HCT116 (cell line): Measurements from ENCODE around the gene SPIN1. TPM values are rescaled to one million over a fixed set of nuclear protein-coding genes. Genes with fewer than 3 reads are reported as not detected.
A peak's percentile ranks its signal among the peaks of the same experiment; 100 is the strongest.

Experiments used
- ATAC-seq: fragments of 200-7000 bp; cut with Tn5 transposase; 2 replicates; pipeline ENCODE4 v1.9.1; 2020; ENCODE audit warnings: mild to moderate bottlenecking, moderate library complexity
- BruUV-seq: library from RNA; stranded (reverse); fragments of 400-500 nt; replicated peaks from 2 replicates; lab custom pipeline; 2021; lab: Mats Ljungman, UMichigan
- CTCF ChIA-PET: fragments of 300-600 bp; sonication (Branson Sonifier 250); formaldehyde crosslinking; loops from one replicate; lab custom pipeline; 2021; ENCODE audit warnings: antibody characterized with exemption; lab: Charles Lee
- POLR2A ChIA-PET: fragments of 300-600, 350-600 bp; sonication (Branson Sonifier 250); formaldehyde crosslinking; loops from one replicate; lab custom pipeline; 2021; ENCODE audit warnings: antibody characterized with exemption; lab: Charles Lee
- RAD21 ChIA-PET, 2 experiments: fragments of 300-600 bp; sonication (Branson Sonifier 250); formaldehyde crosslinking; loops; one replicate each; lab custom pipeline; 2023; ENCODE audit warnings: low total read pairs in 2 of 2; ENCODE audit not compliant: uncharacterized antibody in 2 of 2, unreplicated experiment in 2 of 2, low non-redundant PET in 1 of 2; lab: Charles Lee
- DNase-seq: peaks from one replicate; pipeline ENCODE4 v3.0.0-alpha.2; 2010; ENCODE audit warnings: low read depth, low spot score
- H2AFZ ChIP-seq: fragments of 200-600 bp; shearing (Covaris generic), sonication (generic); 2 replicates; pipeline ENCODE4 v1.6.1; 2017; ENCODE audit warnings: low read depth, mixed run types, mixed read lengths, antibody characterized with exemption, low read length; ENCODE audit not compliant: poor library complexity, severe bottlenecking
- H3K27ac ChIP-seq: 2 replicates; pipeline ENCODE4 v1.5.1; 2012; ENCODE audit warnings: low read depth, low read length
- H3K27me3 ChIP-seq: fragments of 200-600 bp; sonication (generic); 2 replicates; pipeline ENCODE4 v1.6.1; 2016; ENCODE audit warnings: mixed run types, low read length, mixed read lengths; ENCODE audit not compliant: insufficient read depth
- H3K36me3 ChIP-seq, 2 experiments: fragments of 200-500 bp in 1 of 2; fragments of 200-600 bp in 1 of 2; sonication (Bioruptor generic) in 1 of 2; sonication (generic) in 1 of 2; 2 replicates each; pipeline versions ENCODE4 v1.5.1 to v1.6.1; 2014 to 2016; ENCODE audit warnings: low read length in 2 of 2, inconsistent platforms in 1 of 2, mixed read lengths in 1 of 2, mixed run types in 1 of 2; ENCODE audit not compliant: insufficient read depth in 2 of 2, control insufficient read depth in 1 of 2
- H3K4me1 ChIP-seq, 2 experiments: fragments of 200-600 bp in 1 of 2; sonication (generic) in 1 of 2; 2 replicates each; pipeline versions ENCODE4 v1.5.1 to v1.6.1; 2012 to 2017; ENCODE audit warnings: low read length in 2 of 2, inconsistent platforms in 1 of 2, mild to moderate bottlenecking in 1 of 2, mixed read lengths in 1 of 2, mixed run types in 1 of 2, moderate library complexity in 1 of 2; ENCODE audit not compliant: insufficient read depth in 2 of 2, control insufficient read depth in 1 of 2
- H3K4me2 ChIP-seq: fragments of 200-600 bp; sonication (generic); 2 replicates; pipeline ENCODE4 v1.6.1; 2017; ENCODE audit warnings: mixed run types, low read length, mixed read lengths
- H3K4me3 ChIP-seq, 2 experiments: fragments of 200-600 bp in 1 of 2; sonication (generic) in 1 of 2; replicated peaks in 1 of 2; 2 replicates each; pipeline ENCODE4 v1.5.1; 2011 to 2016; ENCODE audit warnings: low read length in 2 of 2, control low read depth in 1 of 2, low read depth in 1 of 2, mild to moderate bottlenecking in 1 of 2, mixed read lengths in 1 of 2, mixed run types in 1 of 2
- H3K79me2 ChIP-seq: fragments of 200-600 bp; sonication (generic); 2 replicates; pipeline ENCODE4 v1.6.1; 2017; ENCODE audit warnings: mild to moderate bottlenecking, mixed run types, low read length, moderate library complexity, mixed read lengths; ENCODE audit not compliant: insufficient read depth
- H3K9ac ChIP-seq: fragments of 200-600 bp; sonication (generic); 2 replicates; pipeline ENCODE4 v1.6.1; 2016; ENCODE audit warnings: low read length, mixed read lengths
- H3K9me2 ChIP-seq: fragments of 200-600 bp; sonication (generic), shearing (Covaris generic); 2 replicates; pipeline ENCODE4 v1.6.1; 2017; ENCODE audit warnings: mixed run types, mild to moderate bottlenecking, moderate library complexity; ENCODE audit not compliant: insufficient read depth
- H3K9me3 ChIP-seq, 2 experiments: fragments of 200-500 bp in 1 of 2; fragments of 200-600 bp in 1 of 2; sonication (Bioruptor generic) in 1 of 2; sonication (generic) in 1 of 2; 2 replicates each; pipeline ENCODE4 v1.6.1; 2014 to 2017; ENCODE audit warnings: low read length in 2 of 2, mixed read lengths in 2 of 2, inconsistent platforms in 1 of 2, low read depth in 1 of 2, mild to moderate bottlenecking in 1 of 2, mixed run types in 1 of 2, moderate library complexity in 1 of 2; ENCODE audit not compliant: control insufficient read depth in 1 of 2, insufficient read depth in 1 of 2
- H4K20me1 ChIP-seq: fragments of 200-600 bp; sonication (generic), shearing (Covaris generic); 2 replicates; pipeline ENCODE4 v1.6.1; 2017; ENCODE audit warnings: mixed run types, mild to moderate bottlenecking, moderate library complexity; ENCODE audit not compliant: insufficient read depth
- ATF3 ChIP-seq: IDR thresholded peaks from 2 replicates; pipeline ENCODE4 v1.6.1; 2012
- CBX3 ChIP-seq: IDR thresholded peaks from 2 replicates; pipeline ENCODE4 v1.6.1; 2012; ENCODE audit warnings: low read depth
- CEBPB ChIP-seq: IDR thresholded peaks from 2 replicates; pipeline ENCODE4 v1.6.1; 2012; ENCODE audit warnings: low read depth
- EGR1 ChIP-seq: IDR thresholded peaks from 2 replicates; pipeline ENCODE4 v1.6.1; 2012; ENCODE audit warnings: low read depth
- EZH2 ChIP-seq: fragments of 200-600 bp; sonication (generic); IDR thresholded peaks from 2 replicates; pipeline ENCODE4 v1.6.1; 2017; ENCODE audit warnings: antibody characterized with exemption, mixed run types
- EZH2phosphoT487 ChIP-seq: fragments of 200-600 bp; IDR thresholded peaks from 2 replicates; pipeline ENCODE4 v1.6.1; 2018; ENCODE audit warnings: antibody characterized with exemption, borderline replicate concordance
- FOSL1 ChIP-seq: IDR thresholded peaks from 2 replicates; pipeline ENCODE4 v1.6.1; 2012; ENCODE audit warnings: low read depth
- MAX ChIP-seq: IDR thresholded peaks from 2 replicates; pipeline ENCODE4 v1.6.1; 2012
- POLR2A ChIP-seq: IDR thresholded peaks from 2 replicates; pipeline ENCODE4 v1.7.0; 2011; ENCODE audit warnings: borderline replicate concordance; ENCODE audit not compliant: insufficient read depth, insufficient read length; ENCODE audit errors: extremely low read depth
- POLR2AphosphoS5 ChIP-seq: IDR thresholded peaks from 2 replicates; pipeline ENCODE4 v1.6.1; 2011; ENCODE audit warnings: mild to moderate bottlenecking, low read depth, low read length, moderate library complexity
- RAD21 ChIP-seq: IDR thresholded peaks from 2 replicates; pipeline ENCODE4 v1.6.1; 2012; ENCODE audit warnings: low read depth, mild to moderate bottlenecking
- SIN3A ChIP-seq: IDR thresholded peaks from 2 replicates; pipeline ENCODE4 v1.6.1; 2012; ENCODE audit warnings: low read depth
- SP1 ChIP-seq: IDR thresholded peaks from 2 replicates; pipeline ENCODE4 v1.6.1; 2012; ENCODE audit warnings: low read depth
- SRF ChIP-seq: IDR thresholded peaks from 2 replicates; pipeline ENCODE4 v1.6.1; 2012; ENCODE audit warnings: low read depth
- TCF7L2 ChIP-seq: IDR thresholded peaks from 2 replicates; pipeline ENCODE4 v1.7.0; 2011; ENCODE audit warnings: borderline replicate concordance, inconsistent platforms; ENCODE audit not compliant: insufficient read depth, insufficient read length; ENCODE audit errors: extremely low read depth
- ZBTB33 ChIP-seq: IDR thresholded peaks from 2 replicates; pipeline ENCODE4 v1.6.1; 2011; ENCODE audit warnings: mild to moderate bottlenecking, low read length, moderate library complexity; ENCODE audit not compliant: insufficient replicate concordance; ENCODE audit errors: extremely low read depth
- ZFX ChIP-seq: fragments of 450-650 bp; IDR thresholded peaks from 2 replicates; pipeline ENCODE4 v1.6.1; 2017
- intact Hi-C: fragments of 100-400 bp; cut with micrococcal nuclease; formaldehyde crosslinking; loops from 2 replicates; pipeline ENCODE4 v1.10.0; 2022
- total RNA-seq: library from RNA; stranded (reverse); gene quantifications from one replicate; pipeline ENCODE4 v1.2.1, GENCODE V29; 2021; ENCODE audit not compliant: unreplicated experiment
- TF ChIP-seq, protein P1 (sequence below), 3 experiments: fragments of 200-600 bp in 1 of 3; sonication (generic) in 1 of 3; IDR thresholded peaks in 2 of 3; conservative IDR thresholded peaks in 1 of 3; 2 replicates each; pipeline ENCODE4 v1.5.1; 2012 to 2017; ENCODE audit warnings: low read depth in 2 of 3, low read length in 2 of 3, antibody characterized with exemption in 1 of 3, borderline replicate concordance in 1 of 3, control low read depth in 1 of 3, mild to moderate bottlenecking in 1 of 3, mixed read lengths in 1 of 3, mixed run types in 1 of 3, moderate library complexity in 1 of 3; ENCODE audit not compliant: insufficient read depth in 1 of 3
- TF ChIP-seq, protein P2 (sequence below): IDR thresholded peaks from 2 replicates; pipeline ENCODE4 v1.6.1; 2012; ENCODE audit warnings: low read depth

The SPIN1 gene
- total RNA-seq, 1 experiment from 2014 or later = 74.0 TPM

DNA sequence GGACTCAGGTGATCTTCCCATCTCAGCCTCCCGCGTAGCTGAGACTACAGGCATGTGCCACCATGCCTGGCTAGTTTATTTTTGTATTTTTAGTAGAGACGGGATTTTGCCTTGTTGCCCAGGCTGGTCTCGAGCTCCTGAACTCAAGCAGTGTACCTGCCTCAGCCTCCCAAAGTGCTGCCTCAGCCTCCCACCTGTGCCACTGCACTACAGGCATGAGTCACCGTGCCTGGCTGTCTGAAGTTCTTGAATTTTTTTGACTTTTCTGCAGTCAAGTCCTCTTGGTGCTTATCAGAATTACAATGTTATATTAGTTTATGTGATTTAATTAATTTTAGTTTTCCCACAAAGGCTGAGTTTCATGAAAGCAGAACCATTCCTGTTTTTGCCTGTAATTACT, 9.8 kb downstream of the SPIN1 start:
- H3K4me2 ChIP-seq = no peak overlapping the region
- H3K36me3 ChIP-seq = peaks cover 0 to 2% of the 10 kb centered on the region in 2 experiments; a peak in 1 of 4 replicates
- intact Hi-C loops = loop anchor here (10.0 kb wide), 1 partner anchor 137 kb away; the partner anchor contains the start of gene NXNL2
- BruUV-seq = no TSS peak
- RAD21 ChIA-PET = no interaction called here
- no peak for TF ChIP-seq TCF7L2
- TF ChIP-seq EGR1 = no peak
- TF ChIP-seq CEBPB = no peak
- TF ChIP-seq SP1 = no peak
- no peak for TF ChIP-seq CBX3
- TF ChIP-seq POLR2AphosphoS5 = no peak
- TF ChIP-seq ZBTB33 = no peak
- TF ChIP-seq FOSL1 = no peak
- TF ChIP-seq EZH2phosphoT487 = no peak
- no peak for TF ChIP-seq POLR2A
- TF ChIP-seq ZFX = no peak
- no peak for TF ChIP-seq MAX
- no peak for TF ChIP-seq EZH2
- TF ChIP-seq SIN3A = no peak
- no peak for TF ChIP-seq RAD21
- TF ChIP-seq ATF3 = no peak
- TF ChIP-seq SRF = no peak
- TF ChIP-seq, protein P1, sequence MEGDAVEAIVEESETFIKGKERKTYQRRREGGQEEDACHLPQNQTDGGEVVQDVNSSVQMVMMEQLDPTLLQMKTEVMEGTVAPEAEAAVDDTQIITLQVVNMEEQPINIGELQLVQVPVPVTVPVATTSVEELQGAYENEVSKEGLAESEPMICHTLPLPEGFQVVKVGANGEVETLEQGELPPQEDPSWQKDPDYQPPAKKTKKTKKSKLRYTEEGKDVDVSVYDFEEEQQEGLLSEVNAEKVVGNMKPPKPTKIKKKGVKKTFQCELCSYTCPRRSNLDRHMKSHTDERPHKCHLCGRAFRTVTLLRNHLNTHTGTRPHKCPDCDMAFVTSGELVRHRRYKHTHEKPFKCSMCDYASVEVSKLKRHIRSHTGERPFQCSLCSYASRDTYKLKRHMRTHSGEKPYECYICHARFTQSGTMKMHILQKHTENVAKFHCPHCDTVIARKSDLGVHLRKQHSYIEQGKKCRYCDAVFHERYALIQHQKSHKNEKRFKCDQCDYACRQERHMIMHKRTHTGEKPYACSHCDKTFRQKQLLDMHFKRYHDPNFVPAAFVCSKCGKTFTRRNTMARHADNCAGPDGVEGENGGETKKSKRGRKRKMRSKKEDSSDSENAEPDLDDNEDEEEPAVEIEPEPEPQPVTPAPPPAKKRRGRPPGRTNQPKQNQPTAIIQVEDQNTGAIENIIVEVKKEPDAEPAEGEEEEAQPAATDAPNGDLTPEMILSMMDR (IDR thresholded peaks at IDR 0.05 in 2 of 3, conservative IDR thresholded peaks at IDR 0.05 in 1 of 3; ENCODE audit: borderline replicate concordance in 1 of 3, insufficient read depth in 1 of 3, low read depth in 2 of 3, low read length in 2 of 3) = no peak
- TF ChIP-seq, protein P2, sequence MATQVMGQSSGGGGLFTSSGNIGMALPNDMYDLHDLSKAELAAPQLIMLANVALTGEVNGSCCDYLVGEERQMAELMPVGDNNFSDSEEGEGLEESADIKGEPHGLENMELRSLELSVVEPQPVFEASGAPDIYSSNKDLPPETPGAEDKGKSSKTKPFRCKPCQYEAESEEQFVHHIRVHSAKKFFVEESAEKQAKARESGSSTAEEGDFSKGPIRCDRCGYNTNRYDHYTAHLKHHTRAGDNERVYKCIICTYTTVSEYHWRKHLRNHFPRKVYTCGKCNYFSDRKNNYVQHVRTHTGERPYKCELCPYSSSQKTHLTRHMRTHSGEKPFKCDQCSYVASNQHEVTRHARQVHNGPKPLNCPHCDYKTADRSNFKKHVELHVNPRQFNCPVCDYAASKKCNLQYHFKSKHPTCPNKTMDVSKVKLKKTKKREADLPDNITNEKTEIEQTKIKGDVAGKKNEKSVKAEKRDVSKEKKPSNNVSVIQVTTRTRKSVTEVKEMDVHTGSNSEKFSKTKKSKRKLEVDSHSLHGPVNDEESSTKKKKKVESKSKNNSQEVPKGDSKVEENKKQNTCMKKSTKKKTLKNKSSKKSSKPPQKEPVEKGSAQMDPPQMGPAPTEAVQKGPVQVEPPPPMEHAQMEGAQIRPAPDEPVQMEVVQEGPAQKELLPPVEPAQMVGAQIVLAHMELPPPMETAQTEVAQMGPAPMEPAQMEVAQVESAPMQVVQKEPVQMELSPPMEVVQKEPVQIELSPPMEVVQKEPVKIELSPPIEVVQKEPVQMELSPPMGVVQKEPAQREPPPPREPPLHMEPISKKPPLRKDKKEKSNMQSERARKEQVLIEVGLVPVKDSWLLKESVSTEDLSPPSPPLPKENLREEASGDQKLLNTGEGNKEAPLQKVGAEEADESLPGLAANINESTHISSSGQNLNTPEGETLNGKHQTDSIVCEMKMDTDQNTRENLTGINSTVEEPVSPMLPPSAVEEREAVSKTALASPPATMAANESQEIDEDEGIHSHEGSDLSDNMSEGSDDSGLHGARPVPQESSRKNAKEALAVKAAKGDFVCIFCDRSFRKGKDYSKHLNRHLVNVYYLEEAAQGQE = no peak
- TF ChIP-seq, all 23 proteins: peak for 0
- ATAC-seq (peak; percentile 39; the same call in 1 of the 2 replicates), DNase-seq (no peak)
- POLR2A ChIA-PET = no interaction called here
- Histone ChIP-seq H3K27ac (no peak overlapping the region), H3K27me3 (no peaks in the 10 kb centered on the region), H3K9me2 (no peaks in the 10 kb centered on the region), H4K20me1 (peaks cover 7% of the 10 kb centered on the region; the same call in 1 of the 2 replicates), H3K4me3 (no peak overlapping the region), H2AFZ (no peak overlapping the region), H3K9me3 (no peaks in the 10 kb centered on the region), H3K79me2 (peaks cover 99% of the 10 kb centered on the region), H3K4me1 (peaks cover 17 to 39% of the 10 kb centered on the region in 2 experiments; a peak in 3 of 4 replicates), H3K9ac (no peak overlapping the region)
- CTCF ChIA-PET = no interaction called here
